ENCODE results near the gene MRPL2. TPM values are rescaled to one million over a fixed set of nuclear protein-coding genes. Genes with fewer than 3 reads are reported as not detected.

MRPL2 gene
- total and polyA plus RNA-seq, 2 of the 8 experiments (the other 6 are each of a cell fraction or from before 2014, with no cell fraction given): 58.7 to 99.9 TPM

DNA sequence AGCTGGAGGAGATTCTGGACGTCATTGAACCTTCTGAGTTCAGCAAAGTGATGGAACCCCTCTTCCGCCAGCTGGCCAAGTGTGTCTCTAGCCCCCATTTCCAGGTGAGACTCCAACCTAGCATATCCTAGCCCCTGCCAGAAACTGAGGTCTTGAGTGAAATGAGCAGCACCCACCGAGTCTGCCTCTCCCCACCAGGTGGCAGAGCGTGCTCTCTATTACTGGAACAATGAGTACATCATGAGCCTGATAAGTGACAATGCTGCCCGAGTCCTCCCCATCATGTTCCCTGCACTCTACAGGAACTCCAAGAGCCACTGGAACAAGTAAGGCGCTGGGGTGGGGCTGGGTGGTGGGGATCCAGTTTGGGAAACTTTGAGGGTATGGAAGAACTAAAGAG lies 50.1 kb downstream of the MRPL2 start (continued):
- no peak for TF ChIP-seq NANOG (IDR thresholded peaks at IDR 0.05; ENCODE audit: insufficient read depth, low read depth, low read length, poor library complexity, severe bottlenecking)
- no peak for TF ChIP-seq BACH1 (IDR thresholded peaks at IDR 0.05; ENCODE audit: low read length)
- no peak for TF ChIP-seq CHD7 (IDR thresholded peaks at IDR 0.05; ENCODE audit: insufficient replicate concordance, low read length)
- no peak for TF ChIP-seq SP4 (IDR thresholded peaks at IDR 0.05; ENCODE audit: low read length)
- TF ChIP-seq RNF2 (IDR thresholded peaks at IDR 0.05; ENCODE audit: borderline replicate concordance, low read depth, low read length, missing control alignments, poor library complexity, severe bottlenecking): no peak
